RKO (cell line): ENCODE data around the gene CDCA3.

ENCODE experiments used
- DNase-seq: peaks from one replicate; pipeline ENCODE4 v3.0.0-alpha.2; 2016; ENCODE audit warnings: low spot score

CDCA3 gene

GRCh38 chr12:6852651-6853354 is 1.7 kb upstream of the CDCA3 start:
- peak; percentile 78 for DNase-seq

- DNase-seq = peak; percentile 100
Observed at GRCh38 chr12:6851921-6852650, 1.0 kb upstream of the CDCA3 start, which contains the start of gene USP5. Gene USP5 (plus strand): TSS chr12:6852150. CDS start chr12:6852180, 30 bp downstream.

- peak; percentile 54 for DNase-seq
Observed at GRCh38 chr12:6850796-6851152, 312 bp downstream of the CDCA3 start.

- no peak for DNase-seq
Observed at GRCh38 chr12:6849976-6850560, 1.0 kb downstream of the CDCA3 start.

GRCh38 chr12:6849427-6849826 is 1.7 kb downstream of the CDCA3 start:
- no peak for DNase-seq

GRCh38 chr12:6847676-6848075 is 3.4 kb downstream of the CDCA3 start:
- DNase-seq = no peak

- no peak for DNase-seq
Observed at GRCh38 chr12:6846316-6846869, 4.7 kb downstream of the CDCA3 start.

GRCh38 chr12:6845395-6845794 is 5.7 kb downstream of the CDCA3 start:
- no peak for DNase-seq

GRCh38 chr12:6843118-6843902 is 7.8 kb downstream of the CDCA3 start:
- no peak for DNase-seq

GRCh38 chr12:6842075-6842474 is 9.0 kb downstream of the CDCA3 start:
- DNase-seq = no peak

GRCh38 chr12:6840761-6841515 is 10.1 kb downstream of the CDCA3 start, which contains the start of gene GNB3:
Gene GNB3 (plus strand): TSS chr12:6840925. CDS start chr12:6841288, 363 bp downstream.
- no peak for DNase-seq

- DNase-seq = no peak
Observed at GRCh38 chr12:6840330-6840729, 10.8 kb downstream of the CDCA3 start.

- DNase-seq = no peak
Observed at GRCh38 chr12:6839482-6840201, 11.4 kb downstream of the CDCA3 start.

GRCh38 chr12:6838854-6839253 is 12.2 kb downstream of the CDCA3 start:
- no peak for DNase-seq

GRCh38 chr12:6837370-6838060 is 13.6 kb downstream of the CDCA3 start:
- DNase-seq = no peak

- DNase-seq = no peak
Observed at GRCh38 chr12:6836851-6837250, 14.2 kb downstream of the CDCA3 start.

GRCh38 chr12:6834873-6835272 is 16.2 kb downstream of the CDCA3 start:
- DNase-seq = no peak

- DNase-seq = no peak
Observed at GRCh38 chr12:6834254-6834653, 16.8 kb downstream of the CDCA3 start.

- DNase-seq = no peak
Observed at GRCh38 chr12:6833189-6833890, 17.7 kb downstream of the CDCA3 start.
